Thoracic aorta (tissue), 2 donors: ENCODE results near the gene CCNE1. TPM values are rescaled to one million over a fixed set of nuclear protein-coding genes. Genes with fewer than 3 reads are reported as not detected.

Experiments
- ATAC-seq: fragments of 150-250 bp; one replicate; pipeline ENCODE4 v1.8.0; 2017; ENCODE audit warnings: low read depth; ENCODE audit not compliant: insufficient number of reproducible peaks, low FRiP score
- DNase-seq: peaks from one replicate; pipeline ENCODE4 v3.0.0-alpha.2; 2020; ENCODE audit warnings: low spot score
- H3K27ac ChIP-seq, 2 donors: fragments of 200-600 bp; sonication (generic); 1 replicate in 1 of 2; 2 replicates in 1 of 2; pipeline ENCODE4 v1.5.1; 2016; ENCODE audit warnings: mild to moderate bottlenecking in 2 of 2, moderate library complexity in 2 of 2
- H3K27me3 ChIP-seq: fragments of 200-600 bp; sonication (generic); replicated peaks from 2 replicates; pipeline ENCODE4 v1.6.0; 2016; ENCODE audit warnings: mild to moderate bottlenecking; ENCODE audit not compliant: insufficient read depth
- H3K36me3 ChIP-seq: fragments of 200-600 bp; sonication (generic); one replicate; pipeline ENCODE4 v1.5.1; 2016
- H3K4me1 ChIP-seq, 2 donors: fragments of 200-600 bp; sonication (generic); 1 replicate in 1 of 2; 2 replicates in 1 of 2; pipeline versions ENCODE4 v1.5.1 to v1.6.0; 2016; ENCODE audit warnings: low read depth in 2 of 2, mild to moderate bottlenecking in 1 of 2; ENCODE audit not compliant: control insufficient read depth in 1 of 2
- H3K4me3 ChIP-seq: fragments of 200-600 bp; sonication (generic); 2 replicates; pipeline ENCODE4 v1.5.1; 2016; ENCODE audit warnings: mild to moderate bottlenecking
- H3K9me3 ChIP-seq: fragments of 200-600 bp; sonication (generic); 2 replicates; pipeline ENCODE4 v1.5.1; 2016
- CTCF ChIP-seq: fragments of 200-600 bp; sonication (generic); IDR thresholded peaks from one replicate; pipeline ENCODE4 v1.5.1; 2019; ENCODE audit warnings: antibody characterized with exemption
- total RNA-seq, 2 donors: library from RNA; depleted of rRNA; stranded (reverse); fragments of >200 nt; gene quantifications; one replicate each; pipeline versions ENCODE4 v1.1.0 to v1.2.3, GENCODE V29; 2016

CCNE1 gene
- total RNA-seq, 2 donors from 2014 or later = 4.6 TPM; not detected in 1

- no peak for TF ChIP-seq CTCF
- Histone ChIP-seq H3K4me1 (no peaks in the 10 kb centered on the region), H3K9me3 (no peaks in the 10 kb centered on the region), H3K4me3 (no peak overlapping the region), H3K27me3 (no peaks in the 10 kb centered on the region), H3K27ac (no peak overlapping the region), H3K36me3 (no peaks in the 10 kb centered on the region)
- no peak for DNase-seq
- ATAC-seq = no peak
Observed at GRCh38 chr19:29768166-29768565, 43.6 kb upstream of the CCNE1 start.

- Histone ChIP-seq H3K27me3 (no peaks in the 10 kb centered on the region), H3K4me3 (no peak overlapping the region), H3K4me1 (no peaks in the 10 kb centered on the region), H3K9me3 (no peaks in the 10 kb centered on the region), H3K36me3 (no peaks in the 10 kb centered on the region), H3K27ac (no peak overlapping the region)
- no peak for ATAC-seq
- no peak for TF ChIP-seq CTCF
- no peak for DNase-seq
Observed at GRCh38 chr19:29769997-29770396, 41.8 kb upstream of the CCNE1 start.

- ATAC-seq = no peak
Observed at GRCh38 chr19:29770648-29771047, 41.1 kb upstream of the CCNE1 start.

GRCh38 chr19:29771708-29772414 lies 39.9 kb upstream of the CCNE1 start:
- DNase-seq (no peak), ATAC-seq (no peak)
- H3K36me3 ChIP-seq = no peaks in the 10 kb centered on the region
- no peak overlapping the region for H3K4me3 ChIP-seq
- no peaks in the 10 kb centered on the region for H3K27me3 ChIP-seq
- no peaks in the 10 kb centered on the region for H3K4me1 ChIP-seq
- no peaks in the 10 kb centered on the region for H3K9me3 ChIP-seq
- TF ChIP-seq CTCF = peak; percentile 33
- no peak overlapping the region for H3K27ac ChIP-seq

More at GRCh38 chr19:29770648-29771047, 41.1 kb upstream of the CCNE1 start:
- no peak for DNase-seq
- Histone ChIP-seq H3K27ac (no peak overlapping the region), H3K9me3 (no peaks in the 10 kb centered on the region), H3K27me3 (no peaks in the 10 kb centered on the region), H3K4me1 (no peaks in the 10 kb centered on the region), H3K4me3 (no peak overlapping the region), H3K36me3 (no peaks in the 10 kb centered on the region)
- TF ChIP-seq CTCF = no peak

GRCh38 chr19:29772696-29773095 lies 39.1 kb upstream of the CCNE1 start:
- Histone ChIP-seq H3K27me3 (no peaks in the 10 kb centered on the region), H3K27ac (no peak overlapping the region), H3K4me1 (no peaks in the 10 kb centered on the region), H3K9me3 (no peaks in the 10 kb centered on the region), H3K36me3 (no peaks in the 10 kb centered on the region), H3K4me3 (no peak overlapping the region)
- no peak for TF ChIP-seq CTCF
- DNase-seq (no peak), ATAC-seq (no peak)
